Measurements from ENCODE around the gene CDPF1.

The CDPF1 gene

DNA sequence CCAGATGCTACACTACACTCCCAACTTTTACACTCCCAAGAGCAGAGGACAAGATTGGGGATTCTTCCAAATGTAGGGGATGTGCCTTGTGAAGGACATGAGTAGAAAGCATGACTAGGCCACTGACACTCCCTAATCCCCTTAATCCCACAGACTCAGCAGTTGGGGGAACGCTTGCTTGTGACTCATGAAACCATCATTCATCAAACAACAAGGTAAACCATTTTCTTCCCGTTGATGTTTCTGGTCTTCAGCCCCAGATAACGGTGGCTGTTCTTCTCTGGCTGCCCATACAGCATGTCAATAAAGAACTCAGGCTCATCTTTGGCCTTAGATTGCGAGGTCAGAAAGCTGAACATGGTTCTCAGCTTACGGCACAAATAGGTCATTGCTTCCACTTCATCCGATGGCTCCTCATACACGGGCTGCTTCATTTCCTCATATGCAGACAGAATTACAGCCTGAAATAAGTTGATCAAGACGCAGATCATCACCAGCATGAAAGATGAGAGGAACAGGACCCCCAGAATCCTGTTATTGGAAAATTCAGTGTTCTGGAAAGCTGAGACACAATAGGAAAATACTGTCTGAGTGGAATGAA is 6.4 kb upstream of the CDPF1 start:
- DNase-seq = no peak

DNA sequence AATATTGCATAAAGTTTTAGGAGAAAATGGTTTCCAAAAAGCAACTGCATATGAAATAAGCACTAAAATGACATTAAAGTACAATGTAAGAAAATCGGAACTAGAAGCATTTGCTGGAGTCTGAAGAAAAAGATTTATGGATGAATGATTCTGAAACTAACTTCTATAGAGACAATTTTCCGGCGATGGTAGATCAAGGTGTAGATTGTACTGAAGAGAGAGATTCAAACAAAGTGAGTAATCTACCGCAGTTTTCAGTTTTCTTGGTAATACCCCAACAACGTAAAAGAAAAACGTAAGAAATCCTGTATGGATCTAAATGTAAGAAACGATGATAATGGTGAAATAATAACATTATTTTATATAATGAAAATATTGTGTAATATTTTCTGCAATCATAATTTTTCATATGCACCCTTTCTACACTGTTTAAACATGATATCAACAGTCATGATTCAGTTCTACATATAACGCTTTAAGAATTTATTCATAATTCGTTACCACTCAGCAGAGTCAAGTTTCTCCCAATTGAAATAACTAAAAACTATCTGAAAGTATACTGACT is 1.8 kb upstream of the CDPF1 start:
- DNase-seq = no peak

DNA sequence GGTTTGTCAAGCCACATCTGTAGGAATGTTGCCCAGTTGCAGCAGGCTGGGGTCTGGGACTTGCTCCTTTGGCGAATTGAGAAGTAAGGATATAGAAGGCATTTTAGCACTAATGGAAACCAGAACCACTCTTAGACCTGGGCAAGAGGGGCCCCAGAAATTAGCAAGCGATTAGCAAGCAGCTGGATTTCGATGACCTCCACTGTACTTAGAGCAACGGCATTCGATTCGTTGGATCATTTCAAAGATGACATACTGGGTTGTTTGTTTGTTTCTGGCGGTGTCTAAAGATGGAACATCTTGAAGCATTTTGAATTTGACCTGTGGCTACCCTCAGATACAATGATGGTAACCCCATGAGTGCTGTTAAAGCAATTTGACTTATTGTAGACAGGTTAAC is 1.2 kb upstream of the CDPF1 start:
- DNase-seq = no peak

DNA sequence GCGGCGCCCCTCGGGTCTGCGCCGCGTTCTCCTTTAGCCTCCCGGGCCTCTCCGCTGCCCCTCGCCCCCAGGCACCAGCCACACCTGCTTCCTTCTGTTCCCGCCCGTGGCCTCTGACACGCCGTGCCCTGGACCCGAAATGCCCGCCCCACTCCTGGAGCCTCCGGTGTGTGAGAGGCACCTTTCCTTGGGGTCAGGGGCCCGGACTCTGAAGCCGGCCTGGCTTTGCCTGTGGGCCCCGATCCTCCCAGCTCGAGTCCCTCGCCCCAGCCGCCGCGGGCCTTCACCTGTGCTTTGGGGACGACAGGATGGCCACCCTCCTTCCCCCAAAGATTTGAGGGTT is 661 bp upstream of the CDPF1 start:
- no peak for DNase-seq

DNA sequence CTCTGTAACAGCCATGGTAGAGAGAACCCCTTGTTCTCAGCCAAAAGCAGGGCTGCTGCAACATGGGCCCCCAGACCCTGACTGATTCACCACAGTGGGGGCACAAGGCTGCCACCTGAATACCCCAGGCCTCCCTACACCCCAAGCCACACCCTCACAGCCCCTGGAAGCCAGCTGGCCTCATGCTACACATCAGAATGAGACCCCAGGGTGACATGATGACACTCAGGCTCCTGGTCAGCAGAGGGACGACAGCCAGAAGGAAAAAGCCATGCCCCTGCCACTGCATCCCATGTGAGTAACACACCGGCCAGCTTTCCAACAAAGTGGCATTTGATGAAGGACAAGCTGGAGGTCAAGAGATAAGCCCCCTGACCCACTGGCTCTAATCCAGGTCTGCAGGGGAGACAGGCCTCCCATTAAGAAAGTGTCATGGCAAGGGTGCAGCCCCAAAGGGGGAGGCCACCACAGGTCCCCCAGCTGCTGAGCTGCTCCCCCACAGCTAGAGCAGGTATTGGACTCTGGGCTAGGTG is 2.6 kb downstream of the CDPF1 start:
- DNase-seq = no peak

DNA sequence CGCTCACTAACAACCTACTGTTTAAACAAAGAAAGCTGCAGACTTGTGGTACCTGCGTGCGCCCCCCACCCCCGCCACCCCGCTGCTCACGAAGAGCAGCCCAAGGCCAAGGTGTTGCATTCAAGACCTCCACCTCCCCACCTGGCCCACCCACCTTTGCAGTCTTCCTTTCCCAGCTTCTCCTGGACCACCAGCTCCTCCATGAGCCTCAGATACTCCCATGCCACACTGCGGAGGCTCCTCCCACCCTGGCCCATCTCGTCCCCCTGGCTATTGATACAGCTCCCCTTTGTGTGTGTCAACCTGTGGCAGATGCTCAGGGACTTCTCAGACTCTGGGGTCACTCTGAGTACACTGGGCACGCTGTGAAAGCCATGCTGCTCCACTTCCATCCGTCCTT is 3.9 kb downstream of the CDPF1 start:
- no peak for DNase-seq

DNA sequence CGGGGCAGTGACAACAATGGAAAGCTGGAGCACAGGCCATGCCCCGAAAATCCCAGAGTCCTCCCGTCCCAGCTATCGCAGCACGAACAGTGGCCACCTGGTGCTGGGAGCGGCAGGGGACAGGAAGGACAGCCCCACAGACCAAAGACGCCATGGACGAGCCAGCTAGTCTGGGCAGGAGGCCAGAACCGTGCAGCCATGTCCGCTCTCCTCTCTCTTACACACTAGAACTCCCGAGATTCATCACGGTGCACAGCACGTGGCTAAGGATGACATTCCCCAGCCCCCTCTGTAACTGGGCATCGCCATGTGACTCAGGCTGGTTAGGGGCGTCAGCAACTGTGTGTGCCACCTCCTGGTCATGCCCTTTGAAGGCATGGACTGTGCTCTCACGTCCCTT is 4.6 kb downstream of the CDPF1 start:
- DNase-seq = peak; percentile 42

DNA sequence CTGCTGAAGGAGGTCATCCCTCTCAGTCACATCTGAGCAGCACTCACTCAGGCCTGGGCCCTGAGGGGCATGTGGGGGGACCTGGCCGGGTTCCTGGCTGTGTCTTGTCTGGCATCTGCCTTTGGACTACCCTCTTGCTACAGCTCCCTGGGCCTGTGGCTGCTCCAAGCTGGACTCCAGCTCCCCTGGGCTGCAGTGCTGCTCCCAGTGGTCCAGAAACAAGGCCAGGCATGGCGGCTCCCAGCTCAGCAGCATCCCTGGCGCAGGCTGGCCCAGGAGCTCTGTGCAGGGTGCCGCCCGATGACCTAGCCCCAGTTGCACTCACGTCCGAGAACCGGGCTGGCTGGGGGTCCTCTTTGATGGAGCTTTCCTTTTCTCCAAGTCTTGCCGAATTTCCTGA is 5.3 kb downstream of the CDPF1 start:
- no peak for DNase-seq

DNA sequence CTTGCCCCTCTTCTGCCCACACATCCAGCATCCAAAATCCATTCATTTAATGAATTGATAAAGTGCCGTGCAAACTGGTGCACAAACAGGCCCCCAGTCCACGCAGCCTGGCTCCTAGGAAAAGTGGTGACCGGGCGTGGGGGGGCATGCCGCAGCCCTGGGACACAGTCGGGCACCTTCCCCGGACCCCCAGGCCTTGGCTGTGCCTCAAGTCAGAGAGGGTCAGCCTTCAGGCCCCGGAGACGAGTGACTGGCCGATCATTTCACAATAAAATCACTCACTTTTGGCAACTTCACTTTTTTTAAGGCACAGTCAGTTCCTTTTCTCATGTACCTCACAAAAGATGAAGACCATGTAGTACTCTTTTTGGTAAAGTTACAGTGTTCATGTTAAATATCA is 8.0 kb downstream of the CDPF1 start:
- DNase-seq = no peak

DNA sequence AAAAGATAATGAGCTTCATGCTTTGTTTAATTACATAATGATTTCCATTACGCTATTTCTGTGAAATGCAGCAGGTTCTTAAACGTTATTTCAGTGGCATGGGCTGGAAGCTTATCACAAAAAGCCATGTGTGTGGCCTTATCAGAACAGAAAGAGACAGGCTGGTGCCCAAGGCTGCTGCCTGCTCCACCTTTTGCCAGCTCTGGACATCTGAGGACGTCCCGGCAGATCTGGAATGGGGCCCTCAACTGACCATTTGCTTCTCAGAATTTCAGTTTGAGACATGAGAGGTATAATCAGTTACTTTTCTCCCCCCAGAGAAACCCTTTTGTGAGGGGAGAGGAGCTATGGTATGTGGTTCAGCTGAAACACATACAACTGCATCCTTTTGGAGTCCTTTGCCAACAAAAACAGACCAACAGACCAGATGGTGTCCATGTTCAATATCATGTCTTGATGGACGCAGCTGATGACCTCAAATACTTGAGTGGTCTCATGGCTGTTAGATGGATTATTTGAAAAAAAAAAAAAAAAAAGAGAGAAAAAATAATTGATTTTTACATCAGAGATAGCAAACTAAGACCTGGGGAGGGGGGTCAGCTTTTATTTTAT is 8.6 kb downstream of the CDPF1 start:
- DNase-seq = peak; percentile 98

DNA sequence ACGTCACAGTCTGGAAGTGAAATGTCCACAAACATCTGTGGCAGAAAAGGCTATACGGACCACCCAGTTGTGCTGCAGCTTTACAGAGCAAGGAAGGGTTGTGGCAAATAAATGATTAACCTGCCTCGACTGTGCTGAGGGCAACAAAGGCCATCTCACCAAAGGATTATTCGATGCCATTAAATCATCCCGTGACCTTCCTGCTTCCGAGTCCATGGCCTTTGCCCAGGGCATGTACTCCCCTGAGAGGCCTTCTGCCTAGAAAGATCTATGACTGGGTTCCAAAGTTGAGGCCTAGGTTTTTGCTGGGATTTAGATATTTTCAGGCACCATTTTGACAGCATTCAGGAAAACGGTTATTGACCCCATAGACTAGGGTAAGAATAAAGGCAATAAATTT is 9.2 kb downstream of the CDPF1 start:
- no peak for DNase-seq

DNA sequence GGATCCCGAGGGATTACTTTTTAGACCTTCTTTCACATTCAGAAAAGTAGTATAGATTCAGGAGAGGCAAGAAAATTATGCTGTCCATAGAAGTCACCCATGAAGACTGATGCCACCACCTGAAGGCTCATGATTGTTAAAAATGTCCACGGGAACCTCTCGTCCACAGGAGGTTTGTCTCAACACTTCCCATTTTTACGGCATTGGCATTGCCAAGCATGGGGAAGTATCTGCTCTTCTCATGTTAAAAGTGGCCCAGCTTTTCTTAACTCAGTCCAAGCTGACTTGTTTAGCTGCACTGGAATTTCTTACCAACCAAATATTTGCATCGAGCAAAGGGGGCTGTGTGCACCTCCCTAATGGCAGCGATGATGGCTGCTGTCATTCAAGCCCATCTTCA is 9.6 kb downstream of the CDPF1 start:
- DNase-seq = no peak

DNA sequence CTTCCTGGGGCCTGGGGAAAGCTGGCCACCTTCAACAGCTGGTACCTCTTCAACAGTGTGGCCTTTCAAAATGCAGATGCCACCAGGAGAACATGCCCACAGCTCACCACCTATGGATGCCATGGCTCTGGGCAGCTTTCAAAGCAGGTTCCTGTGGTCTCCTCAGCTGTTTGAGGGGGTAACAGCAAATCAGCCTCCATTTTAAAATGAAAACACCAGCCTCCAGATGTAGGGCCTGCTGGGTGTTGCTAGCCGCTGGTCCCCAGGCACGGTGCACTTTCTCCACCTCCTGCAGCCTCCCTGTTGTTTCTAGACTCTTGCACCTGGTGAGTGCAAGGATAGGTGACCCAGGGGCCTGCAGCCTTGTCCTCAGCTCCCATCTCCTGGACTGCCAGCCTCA is 10.0 kb downstream of the CDPF1 start:
- DNase-seq = no peak

DNA sequence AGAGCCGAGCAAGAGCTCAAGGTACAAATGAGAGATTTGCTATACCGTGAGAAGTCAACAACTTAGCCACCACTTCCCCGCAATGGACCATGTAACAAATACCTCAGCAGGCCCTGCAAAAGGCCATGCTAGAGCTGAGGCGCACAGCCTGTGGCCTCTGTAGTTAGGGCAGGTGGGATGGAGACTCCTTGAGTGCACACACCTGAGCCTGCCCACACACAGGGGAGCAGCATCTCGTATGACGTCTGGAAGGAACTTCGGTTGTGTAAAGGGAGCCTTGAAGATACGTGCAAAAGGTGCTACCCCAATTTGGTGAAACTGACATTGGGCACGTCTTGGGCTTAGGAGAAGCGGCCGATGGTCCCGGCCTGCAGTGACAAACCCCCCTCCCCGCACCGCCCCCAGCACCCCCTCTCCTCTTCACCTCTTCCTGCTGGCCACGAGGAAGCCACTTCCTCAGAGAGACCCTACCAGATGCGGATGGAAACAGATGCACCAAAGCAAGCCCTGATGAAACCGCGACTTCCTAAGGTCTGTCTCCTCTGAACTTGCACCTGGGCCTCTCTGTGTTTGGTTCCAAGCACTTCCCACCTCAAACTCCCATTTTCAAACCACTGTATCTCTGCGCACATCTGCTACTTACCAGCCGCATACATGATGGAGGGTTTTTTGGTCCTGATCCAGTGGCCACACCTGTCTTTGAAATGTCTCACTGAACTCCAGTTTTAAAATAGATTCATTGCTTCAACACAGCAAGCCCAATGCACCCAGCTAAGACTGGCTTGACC is 10.6 kb downstream of the CDPF1 start:
- DNase-seq = peak; percentile 88

DNA sequence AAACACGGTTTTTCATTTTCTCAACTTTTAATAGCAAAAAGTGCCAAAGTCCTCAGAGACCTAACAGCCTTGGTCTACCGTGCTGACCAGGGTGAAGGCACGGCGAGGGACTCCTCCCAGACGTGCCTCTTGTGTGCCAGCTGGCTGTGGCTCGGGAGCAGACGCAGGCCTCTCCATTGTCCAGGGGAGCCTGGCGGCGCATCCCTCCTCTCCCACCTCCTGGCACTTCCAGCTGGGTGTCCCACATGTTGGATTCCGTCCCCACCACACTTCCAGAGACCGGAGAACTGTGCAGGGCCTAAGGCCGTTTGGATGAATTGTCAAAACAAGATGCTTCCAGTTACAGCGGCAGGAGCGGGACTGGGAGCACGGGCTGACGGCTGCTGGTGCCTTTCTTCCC is 11.6 kb downstream of the CDPF1 start:
- no peak for DNase-seq

DNA sequence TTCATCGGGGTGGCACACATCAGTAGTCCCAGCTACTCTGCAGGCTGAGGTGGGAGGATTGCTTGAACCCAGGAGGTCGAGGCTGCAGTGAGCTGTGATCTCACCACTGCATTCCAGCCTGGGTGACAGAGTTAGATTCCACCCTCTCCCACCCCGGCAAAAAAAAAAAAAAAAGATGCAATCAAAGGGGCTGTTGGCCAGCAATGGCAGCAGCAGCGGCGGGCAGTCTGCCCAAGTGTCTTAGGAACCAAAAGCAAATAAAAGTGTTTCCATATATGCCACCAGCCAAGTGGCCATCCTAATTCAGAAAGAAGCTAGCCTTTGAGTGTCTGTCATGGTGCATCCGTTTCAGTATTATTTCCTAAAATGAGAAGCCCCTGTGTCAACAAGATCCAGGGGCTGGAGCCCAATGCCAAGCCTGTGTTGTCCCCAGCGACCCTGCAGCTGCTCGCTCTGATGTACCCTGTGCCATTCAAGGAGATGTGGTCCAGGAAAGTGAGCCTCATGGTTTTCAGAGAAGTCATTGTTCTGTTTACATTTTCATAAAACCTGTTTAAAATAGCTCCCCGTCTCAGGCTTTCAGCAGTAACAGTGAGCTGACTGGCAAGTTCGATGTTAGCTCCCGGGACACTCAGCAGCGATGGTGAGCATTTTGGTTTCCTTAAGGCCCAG is 12.5 kb downstream of the CDPF1 start:
- no peak for DNase-seq

DNA sequence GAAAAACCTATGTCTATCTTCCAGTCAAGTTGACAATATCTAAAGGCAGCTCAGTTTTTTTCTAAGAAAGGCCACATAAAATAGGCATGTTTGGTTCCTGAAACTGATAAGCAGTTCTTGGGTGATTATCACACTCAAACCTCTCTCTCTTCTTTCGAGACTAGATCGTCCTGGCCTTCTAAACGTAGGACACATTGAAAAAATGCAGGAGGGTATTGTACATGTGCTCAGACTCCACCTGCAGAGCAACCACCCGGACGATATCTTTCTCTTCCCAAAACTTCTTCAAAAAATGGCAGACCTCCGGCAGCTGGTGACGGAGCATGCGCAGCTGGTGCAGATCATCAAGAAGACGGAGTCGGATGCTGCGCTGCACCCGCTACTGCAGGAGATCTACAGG is 15.1 kb downstream of the CDPF1 start:
- DNase-seq = peak; percentile 95

DNA sequence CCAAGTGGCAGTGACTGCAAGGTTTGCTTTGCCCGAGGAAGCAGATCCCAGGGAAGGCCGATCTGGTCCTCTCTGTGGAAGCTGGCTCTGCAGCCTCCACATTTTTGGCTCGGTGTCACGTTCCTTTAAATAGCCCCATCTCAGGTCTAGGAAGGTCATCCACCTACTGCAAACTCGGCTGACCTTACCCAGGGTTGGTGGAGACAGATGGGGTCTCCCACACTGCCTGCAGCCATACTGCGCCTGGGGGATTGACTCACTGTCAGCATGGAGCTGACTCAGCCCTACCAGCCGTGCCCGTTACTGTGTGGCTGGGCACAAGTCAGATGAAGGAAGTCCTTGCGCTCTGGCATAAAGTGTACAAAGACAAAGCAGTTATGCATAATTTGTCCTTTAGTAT is 16.9 kb downstream of the CDPF1 start:
- DNase-seq = peak; percentile 80

DNA sequence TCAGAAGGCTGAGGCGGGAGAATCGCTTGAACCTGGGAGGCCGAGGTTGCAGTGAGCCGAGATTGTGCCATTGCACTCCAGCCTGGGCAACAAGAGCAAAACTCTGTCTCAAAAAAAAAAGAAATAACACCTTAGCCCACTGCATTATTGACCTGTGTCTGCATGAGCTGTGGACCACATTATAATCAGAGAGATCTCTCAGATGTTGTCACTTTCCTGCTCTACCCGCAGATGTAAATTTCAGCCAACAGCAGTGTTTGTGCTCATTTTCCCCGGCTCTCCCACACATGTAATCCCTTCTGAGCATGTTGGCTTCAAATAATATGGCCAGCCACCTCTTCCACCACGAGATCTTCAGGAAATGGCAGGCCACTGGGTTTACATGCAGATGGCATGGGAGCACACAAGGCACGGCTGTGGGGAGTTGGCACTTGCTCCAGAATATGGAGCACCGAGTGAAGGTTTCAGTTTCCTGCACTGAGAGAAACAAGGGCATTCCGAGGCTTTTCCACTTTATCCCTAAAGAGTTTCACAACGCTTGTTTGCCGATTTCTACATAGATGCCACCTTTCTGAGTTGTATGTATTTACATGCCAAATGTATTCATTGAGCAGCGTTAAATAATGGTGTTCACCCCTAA is 19.7 kb downstream of the CDPF1 start:
- DNase-seq = no peak

DNA sequence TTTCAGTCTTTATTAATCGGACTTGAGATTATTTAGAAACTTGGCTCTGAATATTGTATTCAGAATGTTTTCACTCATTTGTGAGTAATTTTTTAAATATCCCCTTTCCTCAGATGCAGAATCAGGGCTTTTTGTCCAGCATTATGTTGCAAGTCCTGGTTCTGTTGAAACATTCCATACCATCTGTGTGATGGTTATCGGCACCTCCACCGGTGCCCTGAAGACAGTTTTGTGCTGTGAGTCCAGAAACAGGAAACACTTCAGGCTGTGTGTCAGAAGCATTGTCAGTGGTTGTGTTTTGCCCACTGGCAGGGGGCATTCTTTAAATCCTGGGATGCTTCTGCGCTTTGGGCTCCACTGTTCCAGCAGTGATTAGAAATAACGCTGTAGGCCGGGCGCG is 20.4 kb downstream of the CDPF1 start:
- no peak for DNase-seq

DNA sequence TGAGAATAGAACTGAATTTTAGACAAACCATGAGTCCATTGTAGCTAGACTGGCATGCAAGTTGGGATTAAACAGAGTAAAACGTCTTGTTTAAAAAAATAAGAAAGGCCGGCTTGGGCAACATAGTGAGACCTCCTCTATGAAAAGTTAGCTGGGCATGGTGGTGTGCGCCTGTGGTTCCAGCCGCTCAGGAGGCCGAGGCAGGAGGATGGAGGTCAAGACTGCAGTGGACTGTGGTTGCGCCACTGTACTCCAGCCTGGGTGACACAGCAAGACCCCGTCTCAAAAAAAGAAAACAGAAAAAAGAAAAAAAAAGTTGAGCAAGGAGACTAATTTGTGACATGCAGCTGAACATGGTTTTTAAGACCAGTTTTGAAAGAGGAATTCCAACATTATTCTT is 23.5 kb downstream of the CDPF1 start:
- DNase-seq = no peak

DNA sequence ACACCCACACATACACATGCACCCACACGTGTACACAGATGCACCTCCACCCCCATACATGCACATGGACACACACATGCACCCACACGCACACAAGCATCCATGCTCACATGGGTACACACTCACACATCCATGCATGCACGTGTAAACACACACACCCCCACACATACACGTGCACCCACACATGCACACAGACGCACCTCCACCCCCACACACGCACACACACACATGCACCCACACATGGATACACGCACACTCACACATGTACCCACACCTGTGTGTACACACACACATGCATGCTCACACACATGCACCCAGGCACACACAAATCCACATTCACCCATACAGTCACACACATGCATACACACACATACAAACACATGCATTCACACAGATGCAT is 24.5 kb downstream of the CDPF1 start:
- no peak for DNase-seq

DNA sequence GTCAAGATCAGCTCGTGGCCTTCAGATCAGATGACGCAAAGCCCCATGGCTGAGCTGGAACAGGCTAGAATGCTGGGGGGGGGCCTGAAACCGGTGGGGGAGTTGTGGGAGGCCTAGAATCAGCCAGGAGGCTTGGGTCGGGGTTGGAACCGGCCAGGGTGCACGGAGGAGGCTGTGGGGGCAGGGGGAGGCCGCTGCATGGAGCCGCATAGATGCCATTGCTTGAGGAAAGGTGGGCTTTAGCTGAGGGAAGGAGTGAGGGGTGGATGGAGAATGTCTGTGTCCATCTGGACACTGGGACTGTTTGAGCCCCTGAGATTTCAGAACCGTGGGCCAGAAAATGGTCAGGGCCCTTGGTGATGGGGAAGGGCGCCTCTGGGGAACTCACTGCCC is 25.2 kb downstream of the CDPF1 start:
- DNase-seq = no peak

Data from hematopoietic multipotent progenitor cell treated with erythropoietin and hydrocortisone succinate and interleukin-3 and kit ligand, for 8 days (in vitro differentiated cells).